NCI-H748 treated with DMSO at 0.1 percent for 48 hours (cell line): ENCODE data around the gene WWTR1.

ENCODE experiments used
- DNase-seq: peaks from one replicate; lab custom pipeline; 2025; lab: John Stamatoyannopoulos, UW

Gene WWTR1

GRCh38 chr3:149623824-149624223 lies 34.0 kb downstream of the WWTR1 start:
- DNase-seq: no peak

DNA sequence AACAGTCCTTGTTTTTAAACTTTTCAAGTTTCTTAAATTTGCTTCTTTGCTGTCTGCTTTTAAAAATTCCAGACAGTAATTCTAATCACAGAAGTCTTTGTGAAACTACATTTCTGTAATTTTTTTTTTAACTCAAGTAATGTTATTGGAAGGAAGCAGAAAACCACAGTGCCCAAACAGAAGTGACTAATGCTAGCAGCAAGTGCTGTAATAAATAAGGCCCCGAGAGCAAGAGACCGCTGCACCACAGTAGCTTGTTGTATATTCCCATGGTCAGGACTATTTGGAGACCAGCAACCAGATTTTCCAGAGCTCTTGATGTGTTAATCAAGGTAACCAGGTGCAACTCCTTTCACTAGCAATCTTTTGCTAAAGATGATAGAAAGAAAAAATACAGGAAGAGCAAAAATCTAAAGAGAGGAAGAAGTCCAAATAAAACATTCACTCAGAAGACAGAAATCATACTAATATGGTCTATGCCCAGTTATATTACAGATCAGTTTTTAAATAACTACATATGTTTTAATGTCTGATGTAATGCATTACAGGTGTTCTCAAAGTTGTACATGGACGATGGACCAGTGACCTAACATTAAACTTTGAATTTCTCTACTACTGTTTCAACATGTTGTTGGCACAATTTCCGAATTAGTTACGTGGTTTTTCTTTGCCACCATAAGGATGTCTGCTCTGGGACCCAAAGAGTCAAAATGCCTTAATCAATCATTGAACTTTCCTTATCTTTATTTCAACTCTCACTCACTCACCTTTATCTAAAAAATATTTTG lies 36.4 kb downstream of the WWTR1 start:
- DNase-seq: no peak

GRCh38 chr3:149620291-149621020 lies 37.4 kb downstream of the WWTR1 start:
- DNase-seq: no peak

GRCh38 chr3:149619136-149619535 lies 38.7 kb downstream of the WWTR1 start:
- no peak for DNase-seq

- DNase-seq: no peak
These were observed 39.4 kb downstream of the WWTR1 start for GRCh38 chr3:149618151-149619123.

DNA sequence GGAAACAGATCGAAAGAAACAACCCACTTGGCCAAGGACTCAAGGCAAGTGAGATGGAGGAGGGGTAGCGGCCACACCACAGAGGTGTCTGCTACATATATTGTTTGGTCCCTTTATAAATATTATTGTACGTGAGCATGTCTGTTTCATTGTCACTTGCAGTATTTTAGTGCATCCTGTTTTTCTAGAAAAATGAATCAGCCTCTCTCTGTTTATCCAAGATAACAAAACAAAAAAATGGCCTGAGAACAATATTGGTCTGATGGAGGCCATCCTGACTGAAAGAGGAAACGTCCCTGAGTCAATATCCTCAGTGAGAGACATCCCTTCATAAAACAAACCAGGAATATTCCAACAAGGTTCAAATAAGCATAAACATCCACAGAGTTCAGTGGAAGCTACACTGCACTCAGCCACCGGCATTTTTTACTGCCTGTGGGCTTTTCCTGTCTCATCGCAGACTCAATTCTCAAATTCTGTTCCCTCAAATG lies 42.0 kb downstream of the WWTR1 start:
- no peak for DNase-seq

DNA sequence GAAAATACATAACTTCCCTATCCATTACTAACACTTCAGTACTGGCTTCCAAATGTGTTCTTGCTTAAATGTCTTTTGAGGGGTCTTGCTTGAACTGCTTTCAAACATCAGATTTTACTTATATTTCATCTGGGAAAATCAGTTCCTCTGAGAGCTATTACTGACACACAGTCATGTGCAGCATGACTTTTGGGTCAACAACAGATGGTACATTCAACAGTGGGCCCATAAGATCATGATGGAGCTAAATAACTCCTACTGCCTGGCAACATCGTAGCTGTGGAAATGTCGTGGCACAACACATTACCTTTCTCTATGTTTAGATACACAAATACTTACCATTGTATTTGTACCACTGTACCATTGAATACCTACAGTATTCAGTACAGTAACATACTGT lies 43.8 kb downstream of the WWTR1 start:
- DNase-seq: no peak

- no peak for DNase-seq
These were observed 45.4 kb downstream of the WWTR1 start for GRCh38 chr3:149612456-149612855.

DNA sequence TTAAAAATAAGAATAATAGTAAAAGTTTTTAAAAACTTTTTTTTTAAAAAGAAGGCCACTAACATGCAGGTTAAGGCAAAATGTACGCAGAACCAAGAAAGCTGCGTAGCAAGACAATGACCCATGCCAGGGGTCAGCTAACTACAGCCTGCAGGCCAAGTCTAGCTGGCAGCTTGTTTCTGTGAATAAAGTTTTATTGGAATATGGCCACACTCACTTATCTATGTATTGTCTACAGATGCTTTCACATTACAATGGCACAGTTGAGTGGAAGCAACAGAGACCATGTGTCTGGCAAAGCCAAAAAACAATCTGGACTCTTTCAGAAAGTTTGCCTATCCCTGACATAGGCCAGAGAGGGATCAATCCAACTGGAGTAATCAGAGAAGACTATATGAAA lies 46.7 kb downstream of the WWTR1 start:
- no peak for DNase-seq

DNA sequence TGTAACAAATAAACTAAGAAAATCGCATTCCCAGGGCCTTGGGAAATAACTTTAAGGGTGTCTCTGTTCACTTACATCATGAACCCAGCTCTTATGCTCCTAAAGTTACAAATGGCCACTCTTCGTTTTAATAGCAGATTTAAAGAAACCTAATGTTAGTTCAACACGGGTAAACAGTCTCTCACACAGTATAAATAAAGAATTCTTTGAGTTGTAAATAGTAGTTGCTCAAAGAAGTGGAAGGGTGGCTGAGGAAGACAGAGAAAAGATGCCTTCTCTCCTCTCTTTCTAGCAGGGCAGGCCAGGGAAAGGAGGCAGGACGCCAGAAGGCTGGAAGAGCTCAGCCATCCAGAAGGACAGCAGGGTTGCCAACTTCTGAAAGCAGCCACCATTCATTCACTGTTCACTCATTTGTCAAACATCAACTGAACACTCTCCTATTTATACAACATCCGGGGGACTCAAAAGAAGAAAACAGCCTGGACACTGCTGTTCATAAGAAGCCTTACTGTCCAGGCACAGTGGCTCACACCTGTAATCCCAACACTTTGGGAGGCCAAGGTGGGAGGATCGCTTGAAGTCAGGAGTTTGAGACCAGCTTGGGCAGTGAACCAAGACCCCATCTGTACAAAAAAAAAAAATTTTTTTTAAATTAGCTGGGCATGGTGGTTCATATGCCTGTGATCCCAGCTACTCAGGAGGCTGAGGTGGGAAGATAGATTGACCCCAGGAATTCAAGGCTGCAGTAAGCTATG lies 47.3 kb downstream of the WWTR1 start:
- DNase-seq: no peak

GRCh38 chr3:149609595-149609994 lies 48.2 kb downstream of the WWTR1 start:
- no peak for DNase-seq

GRCh38 chr3:149608987-149609386 lies 48.8 kb downstream of the WWTR1 start:
- DNase-seq: no peak

DNA sequence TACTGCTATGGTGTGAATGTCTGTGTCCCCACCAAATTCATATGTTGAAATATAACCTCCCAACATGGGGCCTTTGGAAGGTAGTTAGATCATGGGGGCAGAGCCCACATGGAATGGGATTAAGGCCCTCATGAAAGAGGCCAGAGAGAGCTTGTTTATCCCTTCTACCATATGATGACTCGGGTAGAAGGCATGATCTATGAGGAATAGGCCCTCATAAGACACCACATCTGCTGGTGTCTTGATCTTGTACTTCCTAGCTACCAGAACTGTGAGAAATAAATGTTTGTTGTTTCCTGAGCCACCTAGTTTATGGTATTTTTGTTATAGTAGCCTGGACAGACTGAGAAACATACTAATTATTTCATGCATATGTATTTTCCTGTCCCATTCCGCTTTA lies 51.9 kb downstream of the WWTR1 start:
- no peak for DNase-seq

DNA sequence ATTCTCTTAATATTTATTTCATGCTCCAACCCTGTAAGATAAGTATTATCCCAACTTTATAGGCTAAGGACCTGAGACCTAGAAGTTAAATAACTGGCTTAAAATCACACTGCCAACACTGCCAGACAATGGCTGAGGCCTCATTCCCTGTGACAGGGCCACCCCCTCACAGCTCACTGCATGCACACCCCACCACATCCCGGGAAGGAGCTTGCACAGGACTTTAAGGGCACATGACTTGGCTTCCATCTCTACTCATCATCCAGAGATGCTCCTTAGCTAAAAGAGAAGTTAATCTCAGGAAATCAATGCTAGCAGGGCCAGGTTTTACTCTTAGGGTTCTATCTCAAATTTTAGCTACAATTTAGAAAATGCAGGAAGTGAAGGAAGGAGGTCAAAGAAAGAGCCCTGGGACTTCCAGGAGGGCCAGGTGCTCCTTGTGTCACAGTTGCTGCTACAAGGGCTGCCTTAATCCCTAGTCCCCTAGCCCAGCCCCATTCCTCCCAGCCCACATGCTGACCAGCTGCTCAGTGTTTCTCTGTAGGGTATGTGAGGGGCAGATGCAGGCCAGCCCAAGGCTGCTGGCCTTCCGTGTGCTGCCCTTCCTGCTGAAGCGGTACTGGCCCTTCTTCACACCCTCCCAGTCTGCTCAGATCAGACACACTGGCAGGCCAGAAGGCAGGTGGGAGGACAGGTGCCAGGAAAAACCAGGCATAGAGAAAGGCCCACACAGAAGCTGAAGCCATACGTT lies 53.5 kb downstream of the WWTR1 start:
- DNase-seq: no peak

DNA sequence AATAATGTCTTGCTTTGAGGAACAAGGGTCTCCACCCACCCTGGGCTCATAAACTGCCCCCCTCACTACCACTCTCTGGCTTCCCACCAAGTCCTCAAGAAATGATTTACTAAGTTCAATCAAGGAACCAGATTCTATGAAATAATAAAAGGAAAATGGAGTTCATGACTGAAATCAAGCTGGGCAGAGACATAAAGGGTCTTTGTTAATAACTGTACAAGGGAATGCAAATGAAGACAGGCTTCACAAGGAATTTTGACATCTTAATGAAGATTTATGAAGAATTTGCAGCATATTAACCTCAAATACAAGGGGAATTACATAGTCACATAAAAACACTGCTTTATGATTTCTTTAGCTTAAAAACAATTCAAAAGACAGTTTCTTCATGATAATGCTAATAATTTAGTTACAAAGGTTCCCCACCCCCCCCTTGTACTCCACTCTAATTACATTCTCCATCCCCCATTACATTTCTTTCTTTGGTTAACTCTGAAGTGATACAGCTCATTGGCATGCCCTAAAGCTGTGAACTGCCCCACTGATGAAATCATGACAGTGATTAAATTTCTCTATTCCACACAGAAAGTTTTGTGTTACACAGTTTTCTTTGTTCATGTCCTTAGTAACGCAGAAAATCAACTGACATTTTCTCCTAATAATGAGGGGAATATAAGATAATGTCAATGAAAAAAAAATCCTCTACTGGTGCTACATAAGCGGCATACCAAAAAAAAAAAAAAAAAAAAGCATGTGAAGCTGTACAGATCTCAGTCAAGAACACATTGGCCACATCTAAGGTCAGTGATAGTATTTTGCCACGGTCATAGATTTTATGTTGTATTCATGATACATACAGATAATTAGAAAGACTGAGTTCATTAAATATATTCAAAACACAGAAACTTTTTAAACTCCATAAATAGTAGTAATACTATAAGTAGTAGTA lies 54.4 kb downstream of the WWTR1 start:
- DNase-seq: no peak

GRCh38 chr3:149600634-149601033 lies 57.2 kb downstream of the WWTR1 start:
- no peak for DNase-seq

- DNase-seq: no peak
These were observed 58.6 kb downstream of the WWTR1 start for GRCh38 chr3:149599236-149599635.

DNA sequence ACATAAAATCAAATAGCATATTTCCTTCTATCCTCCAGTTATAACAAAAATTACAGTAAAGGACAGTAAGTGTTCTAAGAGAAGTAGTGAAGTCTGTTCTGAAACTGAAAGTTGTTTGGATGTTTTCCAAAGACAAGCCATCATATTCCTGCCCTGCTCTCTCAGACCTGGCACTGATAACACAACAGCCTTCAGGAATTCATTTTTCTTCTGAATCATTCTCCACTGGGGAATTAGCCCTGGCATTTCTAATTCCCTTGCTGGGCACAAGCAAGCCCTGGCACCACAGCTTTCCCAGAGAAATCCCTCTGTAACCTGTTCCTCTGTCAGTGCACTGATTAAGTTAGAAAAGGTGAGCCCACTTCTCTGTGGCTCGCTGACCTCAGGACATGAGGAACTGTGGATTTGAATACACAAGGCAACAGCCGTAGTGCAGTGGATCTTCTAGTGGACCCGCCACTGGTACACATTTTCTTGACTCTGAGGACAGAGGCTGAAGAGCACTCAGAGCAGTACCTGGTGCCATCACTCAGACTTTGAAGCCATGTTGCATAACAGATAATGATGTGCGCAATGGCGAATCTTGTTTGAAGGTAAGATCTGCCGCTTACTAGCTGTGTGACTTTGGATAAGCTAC lies 61.6 kb downstream of the WWTR1 start:
- no peak for DNase-seq
